ENCODE data around the gene FRMD4A.

DNA sequence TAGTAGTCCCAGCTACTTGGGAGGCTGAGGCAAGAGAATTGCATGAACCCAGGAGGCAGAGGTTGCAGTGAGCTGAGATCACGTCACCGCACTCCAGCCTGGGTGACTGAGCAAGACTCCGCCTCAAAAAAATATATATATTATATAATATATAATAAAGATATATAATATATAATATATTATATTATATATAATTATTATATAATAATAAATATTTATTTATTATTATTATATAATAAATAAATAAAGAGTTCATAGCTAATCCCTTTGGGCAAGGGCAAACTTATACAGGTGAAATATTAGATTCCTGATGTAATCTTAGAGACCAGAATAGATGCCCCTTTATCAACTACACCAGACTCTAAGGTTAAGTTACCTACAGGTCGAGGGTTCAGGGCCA, 558.7 kb downstream of the FRMD4A start:
- no peak for TF ChIP-seq EZH2phosphoT487 (conservative IDR thresholded peaks at IDR 0.05; ENCODE audit: low read length)
- TF ChIP-seq, protein P1, sequence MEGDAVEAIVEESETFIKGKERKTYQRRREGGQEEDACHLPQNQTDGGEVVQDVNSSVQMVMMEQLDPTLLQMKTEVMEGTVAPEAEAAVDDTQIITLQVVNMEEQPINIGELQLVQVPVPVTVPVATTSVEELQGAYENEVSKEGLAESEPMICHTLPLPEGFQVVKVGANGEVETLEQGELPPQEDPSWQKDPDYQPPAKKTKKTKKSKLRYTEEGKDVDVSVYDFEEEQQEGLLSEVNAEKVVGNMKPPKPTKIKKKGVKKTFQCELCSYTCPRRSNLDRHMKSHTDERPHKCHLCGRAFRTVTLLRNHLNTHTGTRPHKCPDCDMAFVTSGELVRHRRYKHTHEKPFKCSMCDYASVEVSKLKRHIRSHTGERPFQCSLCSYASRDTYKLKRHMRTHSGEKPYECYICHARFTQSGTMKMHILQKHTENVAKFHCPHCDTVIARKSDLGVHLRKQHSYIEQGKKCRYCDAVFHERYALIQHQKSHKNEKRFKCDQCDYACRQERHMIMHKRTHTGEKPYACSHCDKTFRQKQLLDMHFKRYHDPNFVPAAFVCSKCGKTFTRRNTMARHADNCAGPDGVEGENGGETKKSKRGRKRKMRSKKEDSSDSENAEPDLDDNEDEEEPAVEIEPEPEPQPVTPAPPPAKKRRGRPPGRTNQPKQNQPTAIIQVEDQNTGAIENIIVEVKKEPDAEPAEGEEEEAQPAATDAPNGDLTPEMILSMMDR (IDR thresholded peaks at IDR 0.05; ENCODE audit: insufficient read depth, low read length, poor library complexity, severe bottlenecking): no peak

All from SU-DHL-6 (cell line).